Measurements from ENCODE around the gene DAO. TPM values are rescaled to one million over a fixed set of nuclear protein-coding genes. Genes with fewer than 3 reads are reported as not detected.

Gene DAO
- total and polyA plus RNA-seq, 2 of the 4 experiments (the other 2 are of a cell fraction), result not detected

- BruUV-seq (replicated peaks), result no TSS peak
- WGBS, 2 experiments (ENCODE audit: extremely low coverage in 2 of 2, insufficient read length in 1 of 2), result no CpG with 5 or more reads among the region's 1 CpG
- CTCF ChIA-PET, result interaction anchor here (1.6 to 2.2 kb wide), 2 partner anchors 10 to 146 kb away, joined by 9 to 11 read pairs; no protein-coding TSS in a partner anchor
Observed at GRCh38 chr12:108949976-108950375, 70.1 kb downstream of the DAO start.

More at GRCh38 chr12:108949976-108950375, 70.1 kb downstream of the DAO start:
- H3K27me3 ChIP-seq (ENCODE audit: control insufficient read depth, insufficient read depth, low read length), result peaks cover 3% of the 10 kb centered on the region
- no peak overlapping the region for H2BK5ac ChIP-seq (ENCODE audit: low read depth, low read length, poor library complexity, severe bottlenecking)
- no peak overlapping the region for H2AK9ac ChIP-seq (replicated peaks; ENCODE audit: low read depth, low read length, poor library complexity)
- no peaks in the 10 kb centered on the region for H4K20me1 ChIP-seq (ENCODE audit: insufficient read depth, low read length)
- intact Hi-C loops (cut with micrococcal nuclease) (loop anchor here (2.0 to 10.0 kb wide), 5 partner anchors 91 to 379 kb away; partner anchors contain the start of genes ALKBH2 and UNG), in situ Hi-C loops (cut with MboI; ENCODE audit: low sequenced_read_pairs) (loop anchor here (10.0 kb wide), 1 partner anchor 385 kb away; the partner anchor contains the start of genes ISCU and SART3), dilution Hi-C loops (cut with HindIII; ENCODE audit: low sequenced_read_pairs, unreplicated experiment) (no loop called here)
- H2AFZ ChIP-seq (replicated peaks; ENCODE audit: low read length, poor library complexity), result no peak overlapping the region
- no peak overlapping the region for H3K4me3 ChIP-seq (ENCODE audit: insufficient read depth, low read depth, low read length)
- no peak overlapping the region for H4K8ac ChIP-seq (ENCODE audit: low read depth in 2 of 2, low read length in 2 of 2)
- ATAC-seq (ENCODE audit: low read depth) (no peak), DNase-seq (no peak)
- TF ChIP-seq CHD1 (IDR thresholded peaks at IDR 0.05; ENCODE audit: low read depth, low read length) (no peak), MAZ (IDR thresholded peaks at IDR 0.05; ENCODE audit: borderline replicate concordance, low read depth, low read length) (no peak), ELK1 (IDR thresholded peaks at IDR 0.05; ENCODE audit: borderline replicate concordance, low read depth, low read length) (no peak), USF2 (IDR thresholded peaks at IDR 0.05; ENCODE audit: low read depth, low read length) (no peak), MAFK (IDR thresholded peaks at IDR 0.05; ENCODE audit: low read depth, low read length) (no peak), POLR2A (IDR thresholded peaks at IDR 0.05; ENCODE audit: low read depth, low read length) (no peak), BHLHE40 (IDR thresholded peaks at IDR 0.05; ENCODE audit: low read depth, low read length) (no peak), RAD21 (IDR thresholded peaks at IDR 0.05; ENCODE audit: low read length) (no peak), RCOR1 (IDR thresholded peaks at IDR 0.05; ENCODE audit: insufficient replicate concordance, low read length) (no peak), NFE2L2 (IDR thresholded peaks at IDR 0.05; ENCODE audit: low read depth, low read length) (no peak)
- TF ChIP-seq, protein P1, sequence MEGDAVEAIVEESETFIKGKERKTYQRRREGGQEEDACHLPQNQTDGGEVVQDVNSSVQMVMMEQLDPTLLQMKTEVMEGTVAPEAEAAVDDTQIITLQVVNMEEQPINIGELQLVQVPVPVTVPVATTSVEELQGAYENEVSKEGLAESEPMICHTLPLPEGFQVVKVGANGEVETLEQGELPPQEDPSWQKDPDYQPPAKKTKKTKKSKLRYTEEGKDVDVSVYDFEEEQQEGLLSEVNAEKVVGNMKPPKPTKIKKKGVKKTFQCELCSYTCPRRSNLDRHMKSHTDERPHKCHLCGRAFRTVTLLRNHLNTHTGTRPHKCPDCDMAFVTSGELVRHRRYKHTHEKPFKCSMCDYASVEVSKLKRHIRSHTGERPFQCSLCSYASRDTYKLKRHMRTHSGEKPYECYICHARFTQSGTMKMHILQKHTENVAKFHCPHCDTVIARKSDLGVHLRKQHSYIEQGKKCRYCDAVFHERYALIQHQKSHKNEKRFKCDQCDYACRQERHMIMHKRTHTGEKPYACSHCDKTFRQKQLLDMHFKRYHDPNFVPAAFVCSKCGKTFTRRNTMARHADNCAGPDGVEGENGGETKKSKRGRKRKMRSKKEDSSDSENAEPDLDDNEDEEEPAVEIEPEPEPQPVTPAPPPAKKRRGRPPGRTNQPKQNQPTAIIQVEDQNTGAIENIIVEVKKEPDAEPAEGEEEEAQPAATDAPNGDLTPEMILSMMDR (conservative IDR thresholded peaks at IDR 0.05; ENCODE audit: low read depth, low read length), result no peak
- no peak overlapping the region for H2AK5ac ChIP-seq (ENCODE audit: low read depth, low read length)
- no peak overlapping the region for H3K4ac ChIP-seq (ENCODE audit: low read depth, low read length)
- H3K14ac ChIP-seq (replicated peaks; ENCODE audit: low read depth, low read length), result no peak overlapping the region
- no peaks in the 10 kb centered on the region; the same call in 1 of the 2 replicates for H3K9me1 ChIP-seq (ENCODE audit: insufficient read depth, low read length)
- H3K9ac ChIP-seq (ENCODE audit: low read depth, low read length), result no peak overlapping the region
- H4K5ac ChIP-seq (ENCODE audit: low read depth, low read length), result no peak overlapping the region
- no peak overlapping the region for H3K4me2 ChIP-seq (ENCODE audit: low read depth, low read length)
- peaks cover 4% of the 10 kb centered on the region; the same call in 1 of the 2 replicates for H3K9me3 ChIP-seq (ENCODE audit: control insufficient read depth, insufficient read depth, low read length)
- no peak overlapping the region for H3K27ac ChIP-seq (ENCODE audit: insufficient read depth, low read length)
- H3K56ac ChIP-seq (ENCODE audit: extremely low read depth, insufficient read depth, low read length), result no peak overlapping the region
- no peaks in the 10 kb centered on the region for H3K79me1 ChIP-seq (ENCODE audit: low read depth in 1 of 2, low read length in 2 of 2)
- H4K91ac ChIP-seq (ENCODE audit: insufficient read depth, low read depth, low read length), result no peak overlapping the region
- H2BK120ac ChIP-seq (ENCODE audit: low read depth, low read length), result peak overlapping the region; percentile 48; the same call in 1 of the 2 replicates
- H3K23ac ChIP-seq (ENCODE audit: low read depth, low read length), result no peak overlapping the region
- no peak overlapping the region; the same call in 1 of the 2 replicates for H2BK20ac ChIP-seq (ENCODE audit: low read depth, low read length)
- 0 out of 2 replicates have a peak, but pooled peaks cover 1% of the 10 kb centered on the region for H3K4me1 ChIP-seq (ENCODE audit: control insufficient read depth, insufficient read depth, low read length)
- H3K36me3 ChIP-seq (ENCODE audit: control insufficient read depth, insufficient read depth, low read length), result no peaks in the 10 kb centered on the region
- no peak overlapping the region for H2BK15ac ChIP-seq (ENCODE audit: low read depth, low read length)
- no peak overlapping the region for H3K18ac ChIP-seq (ENCODE audit: low read depth, low read length)
- POLR2A ChIA-PET (ENCODE audit: unreplicated experiment), result no interaction called here

Measured in IMR-90 (cell line).